ENCODE data around the gene TNKS1BP1. TPM values are rescaled to one million over a fixed set of nuclear protein-coding genes. Genes with fewer than 3 reads are reported as not detected.

Gene TNKS1BP1
- total and polyA plus RNA-seq, 4 donors: 28.3 to 67.1 (median 47.0) TPM

GRCh38 chr11:57368845-57369232, 44.1 kb upstream of the TNKS1BP1 start:
- DNase-seq (ENCODE audit: low spot score): no peak
- no peaks in the 10 kb centered on the region for H3K9me3 ChIP-seq (ENCODE audit: control insufficient read depth in 4 of 4, low read length in 3 of 4)
- no peak overlapping the region for H3K27ac ChIP-seq (ENCODE audit: low read depth in 1 of 2, low read length in 2 of 2)
- no peak overlapping the region for H3K9ac ChIP-seq (ENCODE audit: low read depth in 1 of 2, low read length in 2 of 2)
- H3K4me3 ChIP-seq (ENCODE audit: low read depth in 1 of 3, low read length in 3 of 3): no peak overlapping the region
- 85% methylated on average over 5 of the region's 5 CpGs for WGBS
- no peaks in the 10 kb centered on the region for H3K36me3 ChIP-seq (ENCODE audit: control insufficient read depth in 4 of 4, insufficient read depth in 3 of 4, low read depth in 1 of 4, low read length in 3 of 4)
- TF ChIP-seq ATF3 (IDR thresholded peaks at IDR 0.05): no peak
- TF ChIP-seq GABPA (IDR thresholded peaks at IDR 0.05 in 1 of 2, conservative IDR thresholded peaks at IDR 0.05 in 1 of 2): no peak
- no peak for TF ChIP-seq FOXA2 (IDR thresholded peaks at IDR 0.05)
- TF ChIP-seq NR2F2 (IDR thresholded peaks at IDR 0.05): no peak
- no peaks in the 10 kb centered on the region for H3K27me3 ChIP-seq (ENCODE audit: control insufficient read depth in 4 of 4, insufficient read depth in 4 of 4, low read length in 3 of 4)
- H3K4me1 ChIP-seq (ENCODE audit: control insufficient read depth in 4 of 4, insufficient read depth in 4 of 4, low read length in 3 of 4): no peaks in the 10 kb centered on the region

DNA sequence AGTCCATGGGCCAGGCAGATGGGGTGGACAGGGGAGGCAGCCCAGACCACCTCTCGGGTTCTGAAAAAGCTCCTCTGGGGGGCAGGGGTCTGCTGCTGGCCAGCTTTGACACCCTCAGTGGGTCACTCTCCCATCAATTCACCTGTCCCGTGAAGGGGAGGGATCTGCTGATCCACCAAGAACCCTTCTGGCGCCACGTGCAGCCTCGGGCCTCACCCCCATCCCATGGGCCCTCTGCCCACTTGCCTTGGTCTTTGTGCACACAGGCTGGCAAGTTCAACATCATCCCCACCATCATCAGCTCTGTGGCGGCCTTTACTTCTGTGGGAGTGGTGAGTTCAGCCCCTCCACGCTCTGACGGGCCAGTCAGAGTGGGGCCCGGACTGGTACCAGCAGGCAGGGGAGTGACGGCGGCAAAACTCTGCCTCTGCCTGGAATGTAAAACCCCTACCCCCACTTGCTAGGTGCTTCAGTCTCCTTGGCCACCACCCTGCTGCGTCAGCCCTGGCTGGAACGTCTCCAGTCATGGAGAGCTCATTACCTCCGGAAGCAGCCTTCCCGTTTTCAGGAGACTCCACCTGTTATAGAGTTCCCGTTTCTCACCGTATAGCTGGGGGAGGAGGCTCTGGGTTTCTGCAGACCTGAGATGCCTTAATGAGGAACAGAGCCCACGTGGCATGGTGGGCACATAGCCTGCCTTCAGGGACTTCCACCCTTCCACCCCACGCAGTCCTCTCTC, 43.5 kb upstream of the TNKS1BP1 start:
- 77% methylated on average over 19 of the region's 19 CpGs for WGBS
- no peak overlapping the region for H3K9ac ChIP-seq (ENCODE audit: low read depth in 1 of 2, low read length in 2 of 2)
- no peaks in the 10 kb centered on the region for H3K4me1 ChIP-seq (ENCODE audit: control insufficient read depth in 4 of 4, insufficient read depth in 4 of 4, low read length in 3 of 4)

More for the DNA sequence above, 43.5 kb upstream of the TNKS1BP1 start:
- Histone ChIP-seq H3K27me3 (ENCODE audit: control insufficient read depth in 4 of 4, insufficient read depth in 4 of 4, low read length in 3 of 4) (no peaks in the 10 kb centered on the region), H3K27ac (ENCODE audit: low read depth in 1 of 2, low read length in 2 of 2) (no peak overlapping the region), H3K9me3 (ENCODE audit: control insufficient read depth in 4 of 4, low read length in 3 of 4) (no peaks in the 10 kb centered on the region), H3K4me3 (ENCODE audit: low read depth in 1 of 3, low read length in 3 of 3) (no peak overlapping the region), H3K36me3 (ENCODE audit: control insufficient read depth in 4 of 4, insufficient read depth in 3 of 4, low read depth in 1 of 4, low read length in 3 of 4) (no peaks in the 10 kb centered on the region)
- TF ChIP-seq ATF3 (IDR thresholded peaks at IDR 0.05): no peak
- no peak for TF ChIP-seq HNF4G (IDR thresholded peaks at IDR 0.05)
- TF ChIP-seq CTCF (IDR thresholded peaks at IDR 0.05; ENCODE audit: low read depth, low read length, missing input control): no peak
- no peak for TF ChIP-seq JUND (IDR thresholded peaks at IDR 0.05)
- no peak for TF ChIP-seq TAF1 (conservative IDR thresholded peaks at IDR 0.05)
- no peak for TF ChIP-seq MAX (IDR thresholded peaks at IDR 0.05)
- no peak for TF ChIP-seq RXRA (IDR thresholded peaks at IDR 0.05)
- no peak for TF ChIP-seq GABPA (IDR thresholded peaks at IDR 0.05 in 1 of 2, conservative IDR thresholded peaks at IDR 0.05 in 1 of 2)
- no peak for TF ChIP-seq YY1 (IDR thresholded peaks at IDR 0.05)
- no peak for TF ChIP-seq FOXA1 (IDR thresholded peaks at IDR 0.05)
- DNase-seq (ENCODE audit: low spot score): no peak

All from liver (tissue), 9 donors.